HepG2 (cell line): Measurements from ENCODE around the gene TBC1D16. TPM values are rescaled to one million over a fixed set of nuclear protein-coding genes. Genes with fewer than 3 reads are reported as not detected.
A peak's percentile ranks its signal among the peaks of the same experiment; 100 is the strongest.

Source experiments
- GABPA ChIP-seq, 2 experiments: IDR thresholded peaks; 2 replicates each; pipeline ENCODE4 v1.6.1; 2011 to 2016; ENCODE audit warnings: low read depth in 2 of 2, low read length in 1 of 2, missing biosample characterization in 1 of 2, missing genetic modification characterization in 1 of 2
- HOXA5 ChIP-seq: sonication (generic); formaldehyde crosslinking; IDR thresholded peaks from 2 replicates; pipeline ENCODE4 v1.4.0; 2020; ENCODE audit warnings: missing genetic modification reagents
- MAF1 ChIP-seq: sonication (generic); formaldehyde crosslinking; IDR thresholded peaks from 2 replicates; pipeline ENCODE4 v1.5.0; 2020; ENCODE audit warnings: missing genetic modification reagents, borderline replicate concordance
- RAD21 ChIP-seq: fragments of 450-650 bp; formaldehyde crosslinking; IDR thresholded peaks from 2 replicates; pipeline ENCODE4 v1.5.0; 2020; ENCODE audit warnings: mild to moderate bottlenecking
- RARA ChIP-seq: IDR thresholded peaks from 2 replicates; pipeline ENCODE4 v1.6.1; 2016; ENCODE audit warnings: missing genetic modification reagents, missing compliant biosample characterization
- SCMH1 ChIP-seq: sonication (generic); formaldehyde crosslinking; IDR thresholded peaks from 2 replicates; pipeline ENCODE4 v1.9.0; 2021; ENCODE audit warnings: missing genetic modification reagents, mild to moderate bottlenecking, borderline replicate concordance
- SPEN ChIP-seq: sonication (generic); formaldehyde crosslinking; IDR thresholded peaks from 2 replicates; pipeline ENCODE4 v1.5.1; 2020; ENCODE audit warnings: low read depth, mild to moderate bottlenecking, missing genetic modification reagents
- THAP11 ChIP-seq: IDR thresholded peaks from 2 replicates; pipeline ENCODE4 v1.6.1; 2016; ENCODE audit warnings: missing biosample characterization, missing genetic modification reagents
- YEATS2 ChIP-seq: sonication (generic); formaldehyde crosslinking; IDR thresholded peaks from 2 replicates; pipeline ENCODE4 v1.4.0; 2020; ENCODE audit warnings: missing genetic modification reagents, borderline replicate concordance
- ZFP82 ChIP-seq: sonication (generic); formaldehyde crosslinking; IDR thresholded peaks from 2 replicates; pipeline ENCODE4 v1.5.1; 2020; ENCODE audit warnings: mild to moderate bottlenecking, missing genetic modification reagents, borderline replicate concordance
- ZMYM2 ChIP-seq: sonication (generic); formaldehyde crosslinking; IDR thresholded peaks from 2 replicates; pipeline ENCODE4 v1.8.0; 2022; ENCODE audit warnings: mild to moderate bottlenecking, missing genetic modification reagents
- ZNF446 ChIP-seq: sonication (generic); formaldehyde crosslinking; IDR thresholded peaks from 2 replicates; pipeline ENCODE4 v1.5.0; 2020; ENCODE audit warnings: mild to moderate bottlenecking, missing genetic modification reagents
- polyA plus RNA-seq, 8 experiments: library from polyadenylated mRNA; depleted of rRNA in 3 of 8; stranded (reverse) in 7 of 8; unstranded in 1 of 8; fragments of >200 nt; fragmentation: Illumina TruSeq in 4 of 8; extraction: Trizol in 4 of 8; gene quantifications; 2 replicates each; pipeline versions ENCODE4 v1.2.1 to v1.2.3, GENCODE V29; 2011 to 2016; ENCODE audit warnings: low read depth in 4 of 8, missing spikeins in 1 of 8, mixed read lengths in 1 of 8; ENCODE audit not compliant: insufficient read depth in 1 of 8
- total RNA-seq, 5 experiments: library from RNA; depleted of rRNA; stranded (reverse); fragments of >200 nt; fragmentation: Illumina TruSeq; extraction: Trizol; gene quantifications; 2 replicates each; pipeline ENCODE4 v1.2.3, GENCODE V29; 2016; ENCODE audit warnings: low read depth in 1 of 5
- TF ChIP-seq, protein P1 (sequence below): sonication (generic); formaldehyde crosslinking; IDR thresholded peaks from 2 replicates; pipeline ENCODE4 v1.4.0; 2020; ENCODE audit warnings: low read depth, missing genetic modification reagents
- TF ChIP-seq, protein P2 (sequence below): sonication (generic); formaldehyde crosslinking; IDR thresholded peaks from 2 replicates; pipeline ENCODE4 v1.4.0; 2020; ENCODE audit warnings: missing genetic modification reagents
- TF ChIP-seq, protein P3 (sequence below): sonication (generic); formaldehyde crosslinking; IDR thresholded peaks from 2 replicates; pipeline ENCODE4 v1.5.1; 2020; ENCODE audit warnings: mild to moderate bottlenecking, missing genetic modification reagents, moderate library complexity
- TF ChIP-seq, protein P4 (sequence below): sonication (generic); formaldehyde crosslinking; IDR thresholded peaks from 2 replicates; pipeline ENCODE4 v1.5.0; 2020; ENCODE audit warnings: mild to moderate bottlenecking, missing genetic modification reagents, moderate library complexity

TBC1D16 gene
- total and polyA plus RNA-seq, 2 of the 13 experiments (the other 11 are each of a cell fraction or from before 2014, with no cell fraction given), result 14.9 to 24.9 TPM

DNA sequence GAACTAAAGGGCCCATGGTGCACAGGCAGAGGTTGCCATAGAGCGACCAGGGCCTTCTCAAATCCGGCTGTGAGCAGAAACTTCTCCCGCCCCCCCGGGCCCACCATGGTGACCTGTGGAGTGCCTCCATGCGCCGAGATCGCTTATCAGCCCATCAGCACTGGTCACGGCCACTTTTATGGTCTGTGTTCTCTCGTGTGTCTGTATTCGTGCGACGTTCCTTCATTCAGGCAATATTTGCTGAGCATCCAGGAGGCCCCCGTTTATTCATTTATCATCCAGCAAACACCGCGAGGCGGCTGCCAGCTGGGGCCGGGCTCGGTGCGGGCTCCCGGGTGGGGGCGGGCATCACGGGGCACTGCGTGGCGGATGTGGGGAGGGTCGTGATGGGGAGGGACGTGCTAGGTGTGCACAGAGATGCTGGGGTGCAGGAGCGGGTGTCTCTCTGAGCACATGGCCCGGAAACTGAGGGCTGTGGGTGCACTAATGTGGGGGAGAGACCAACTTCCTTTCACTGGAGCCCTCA is 108.5 kb downstream of the TBC1D16 start (continued):
- TF ChIP-seq, protein P1, sequence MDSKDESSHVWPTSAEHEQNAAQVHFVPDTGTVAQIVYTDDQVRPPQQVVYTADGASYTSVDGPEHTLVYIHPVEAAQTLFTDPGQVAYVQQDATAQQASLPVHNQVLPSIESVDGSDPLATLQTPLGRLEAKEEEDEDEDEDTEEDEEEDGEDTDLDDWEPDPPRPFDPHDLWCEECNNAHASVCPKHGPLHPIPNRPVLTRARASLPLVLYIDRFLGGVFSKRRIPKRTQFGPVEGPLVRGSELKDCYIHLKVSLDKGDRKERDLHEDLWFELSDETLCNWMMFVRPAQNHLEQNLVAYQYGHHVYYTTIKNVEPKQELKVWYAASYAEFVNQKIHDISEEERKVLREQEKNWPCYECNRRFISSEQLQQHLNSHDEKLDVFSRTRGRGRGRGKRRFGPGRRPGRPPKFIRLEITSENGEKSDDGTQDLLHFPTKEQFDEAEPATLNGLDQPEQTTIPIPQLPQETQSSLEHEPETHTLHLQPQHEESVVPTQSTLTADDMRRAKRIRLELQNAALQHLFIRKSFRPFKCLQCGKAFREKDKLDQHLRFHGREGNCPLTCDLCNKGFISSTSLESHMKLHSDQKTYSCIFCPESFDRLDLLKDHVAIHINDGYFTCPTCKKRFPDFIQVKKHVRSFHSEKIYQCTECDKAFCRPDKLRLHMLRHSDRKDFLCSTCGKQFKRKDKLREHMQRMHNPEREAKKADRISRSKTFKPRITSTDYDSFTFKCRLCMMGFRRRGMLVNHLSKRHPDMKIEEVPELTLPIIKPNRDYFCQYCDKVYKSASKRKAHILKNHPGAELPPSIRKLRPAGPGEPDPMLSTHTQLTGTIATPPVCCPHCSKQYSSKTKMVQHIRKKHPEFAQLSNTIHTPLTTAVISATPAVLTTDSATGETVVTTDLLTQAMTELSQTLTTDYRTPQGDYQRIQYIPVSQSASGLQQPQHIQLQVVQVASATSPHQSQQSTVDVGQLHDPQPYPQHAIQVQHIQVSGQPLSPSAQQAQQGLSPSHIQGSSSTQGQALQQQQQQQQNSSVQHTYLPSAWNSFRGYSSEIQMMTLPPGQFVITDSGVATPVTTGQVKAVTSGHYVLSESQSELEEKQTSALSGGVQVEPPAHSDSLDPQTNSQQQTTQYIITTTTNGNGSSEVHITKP (CRISPR knock-in tag), result 0 out of 2 replicates have a peak, but pooled peaks have one; percentile 15
- TF ChIP-seq SCMH1 (CRISPR knock-in tag) (no peak), THAP11 (CRISPR knock-in tag) (no peak), ZNF446 (CRISPR knock-in tag) (no peak), ZFP82 (no peak), HOXA5 (CRISPR knock-in tag) (0 out of 2 replicates have a peak, but pooled peaks have one; percentile 33), SPEN (peak; percentile 52; the same call in 1 of the 2 replicates), RARA (CRISPR knock-in tag) (0 out of 2 replicates have a peak, but pooled peaks have one; percentile 4), YEATS2 (CRISPR knock-in tag) (0 out of 2 replicates have a peak, but pooled peaks have one; percentile 5), MAF1 (CRISPR knock-in tag) (no peak), ZMYM2 (CRISPR knock-in tag) (0 out of 2 replicates have a peak, but pooled peaks have one; percentile 64), GABPA (IDR thresholded peaks at IDR 0.05; ENCODE audit: low read depth, low read length) (no peak), GABPA (CRISPR knock-in tag; IDR thresholded peaks at IDR 0.05; ENCODE audit: low read depth) (0 out of 2 replicates have a peak, but pooled peaks have one; percentile 7), RAD21 (CRISPR knock-in tag) (no peak)
- TF ChIP-seq, protein P2, sequence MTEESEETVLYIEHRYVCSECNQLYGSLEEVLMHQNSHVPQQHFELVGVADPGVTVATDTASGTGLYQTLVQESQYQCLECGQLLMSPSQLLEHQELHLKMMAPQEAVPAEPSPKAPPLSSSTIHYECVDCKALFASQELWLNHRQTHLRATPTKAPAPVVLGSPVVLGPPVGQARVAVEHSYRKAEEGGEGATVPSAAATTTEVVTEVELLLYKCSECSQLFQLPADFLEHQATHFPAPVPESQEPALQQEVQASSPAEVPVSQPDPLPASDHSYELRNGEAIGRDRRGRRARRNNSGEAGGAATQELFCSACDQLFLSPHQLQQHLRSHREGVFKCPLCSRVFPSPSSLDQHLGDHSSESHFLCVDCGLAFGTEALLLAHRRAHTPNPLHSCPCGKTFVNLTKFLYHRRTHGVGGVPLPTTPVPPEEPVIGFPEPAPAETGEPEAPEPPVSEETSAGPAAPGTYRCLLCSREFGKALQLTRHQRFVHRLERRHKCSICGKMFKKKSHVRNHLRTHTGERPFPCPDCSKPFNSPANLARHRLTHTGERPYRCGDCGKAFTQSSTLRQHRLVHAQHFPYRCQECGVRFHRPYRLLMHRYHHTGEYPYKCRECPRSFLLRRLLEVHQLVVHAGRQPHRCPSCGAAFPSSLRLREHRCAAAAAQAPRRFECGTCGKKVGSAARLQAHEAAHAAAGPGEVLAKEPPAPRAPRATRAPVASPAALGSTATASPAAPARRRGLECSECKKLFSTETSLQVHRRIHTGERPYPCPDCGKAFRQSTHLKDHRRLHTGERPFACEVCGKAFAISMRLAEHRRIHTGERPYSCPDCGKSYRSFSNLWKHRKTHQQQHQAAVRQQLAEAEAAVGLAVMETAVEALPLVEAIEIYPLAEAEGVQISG (CRISPR knock-in tag), result no peak
- TF ChIP-seq, protein P3, sequence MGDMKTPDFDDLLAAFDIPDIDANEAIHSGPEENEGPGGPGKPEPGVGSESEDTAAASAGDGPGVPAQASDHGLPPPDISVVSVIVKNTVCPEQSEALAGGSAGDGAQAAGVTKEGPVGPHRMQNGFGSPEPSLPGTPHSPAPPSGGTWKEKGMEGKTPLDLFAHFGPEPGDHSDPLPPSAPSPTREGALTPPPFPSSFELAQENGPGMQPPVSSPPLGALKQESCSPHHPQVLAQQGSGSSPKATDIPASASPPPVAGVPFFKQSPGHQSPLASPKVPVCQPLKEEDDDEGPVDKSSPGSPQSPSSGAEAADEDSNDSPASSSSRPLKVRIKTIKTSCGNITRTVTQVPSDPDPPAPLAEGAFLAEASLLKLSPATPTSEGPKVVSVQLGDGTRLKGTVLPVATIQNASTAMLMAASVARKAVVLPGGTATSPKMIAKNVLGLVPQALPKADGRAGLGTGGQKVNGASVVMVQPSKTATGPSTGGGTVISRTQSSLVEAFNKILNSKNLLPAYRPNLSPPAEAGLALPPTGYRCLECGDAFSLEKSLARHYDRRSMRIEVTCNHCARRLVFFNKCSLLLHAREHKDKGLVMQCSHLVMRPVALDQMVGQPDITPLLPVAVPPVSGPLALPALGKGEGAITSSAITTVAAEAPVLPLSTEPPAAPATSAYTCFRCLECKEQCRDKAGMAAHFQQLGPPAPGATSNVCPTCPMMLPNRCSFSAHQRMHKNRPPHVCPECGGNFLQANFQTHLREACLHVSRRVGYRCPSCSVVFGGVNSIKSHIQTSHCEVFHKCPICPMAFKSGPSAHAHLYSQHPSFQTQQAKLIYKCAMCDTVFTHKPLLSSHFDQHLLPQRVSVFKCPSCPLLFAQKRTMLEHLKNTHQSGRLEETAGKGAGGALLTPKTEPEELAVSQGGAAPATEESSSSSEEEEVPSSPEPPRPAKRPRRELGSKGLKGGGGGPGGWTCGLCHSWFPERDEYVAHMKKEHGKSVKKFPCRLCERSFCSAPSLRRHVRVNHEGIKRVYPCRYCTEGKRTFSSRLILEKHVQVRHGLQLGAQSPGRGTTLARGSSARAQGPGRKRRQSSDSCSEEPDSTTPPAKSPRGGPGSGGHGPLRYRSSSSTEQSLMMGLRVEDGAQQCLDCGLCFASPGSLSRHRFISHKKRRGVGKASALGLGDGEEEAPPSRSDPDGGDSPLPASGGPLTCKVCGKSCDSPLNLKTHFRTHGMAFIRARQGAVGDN (CRISPR knock-in tag), result no peak
- TF ChIP-seq, protein P4, sequence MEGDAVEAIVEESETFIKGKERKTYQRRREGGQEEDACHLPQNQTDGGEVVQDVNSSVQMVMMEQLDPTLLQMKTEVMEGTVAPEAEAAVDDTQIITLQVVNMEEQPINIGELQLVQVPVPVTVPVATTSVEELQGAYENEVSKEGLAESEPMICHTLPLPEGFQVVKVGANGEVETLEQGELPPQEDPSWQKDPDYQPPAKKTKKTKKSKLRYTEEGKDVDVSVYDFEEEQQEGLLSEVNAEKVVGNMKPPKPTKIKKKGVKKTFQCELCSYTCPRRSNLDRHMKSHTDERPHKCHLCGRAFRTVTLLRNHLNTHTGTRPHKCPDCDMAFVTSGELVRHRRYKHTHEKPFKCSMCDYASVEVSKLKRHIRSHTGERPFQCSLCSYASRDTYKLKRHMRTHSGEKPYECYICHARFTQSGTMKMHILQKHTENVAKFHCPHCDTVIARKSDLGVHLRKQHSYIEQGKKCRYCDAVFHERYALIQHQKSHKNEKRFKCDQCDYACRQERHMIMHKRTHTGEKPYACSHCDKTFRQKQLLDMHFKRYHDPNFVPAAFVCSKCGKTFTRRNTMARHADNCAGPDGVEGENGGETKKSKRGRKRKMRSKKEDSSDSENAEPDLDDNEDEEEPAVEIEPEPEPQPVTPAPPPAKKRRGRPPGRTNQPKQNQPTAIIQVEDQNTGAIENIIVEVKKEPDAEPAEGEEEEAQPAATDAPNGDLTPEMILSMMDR (CRISPR knock-in tag), result 0 out of 2 replicates have a peak, but pooled peaks have one; percentile 14
